NCI-H128 (cell line): Measurements from ENCODE around the gene ARHGEF33.

ENCODE experiments used
- DNase-seq: peaks from one replicate; lab custom pipeline; 2025; ENCODE audit not compliant: unreplicated experiment; lab: John Stamatoyannopoulos, UW

The ARHGEF33 gene

DNA sequence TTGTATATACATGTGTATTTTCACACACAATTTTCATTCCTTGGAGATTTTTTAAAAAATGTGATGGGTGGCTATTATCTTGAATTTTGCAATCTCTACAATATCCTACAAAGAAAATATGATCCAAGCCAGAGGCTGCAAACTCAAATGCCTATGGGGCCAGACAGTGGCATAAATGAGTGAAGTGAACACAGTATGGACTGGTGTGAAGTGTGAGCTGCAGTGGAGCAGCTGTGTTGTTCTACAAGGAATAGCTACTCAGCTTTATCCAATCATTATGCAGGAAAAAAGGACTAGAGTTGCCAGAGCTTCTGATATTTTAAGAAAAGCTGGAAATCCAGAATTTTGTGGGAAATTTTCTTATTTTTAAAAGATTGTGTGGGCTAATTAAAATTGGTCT lies 62.1 kb downstream of the ARHGEF33 start:
- no peak for DNase-seq

DNA sequence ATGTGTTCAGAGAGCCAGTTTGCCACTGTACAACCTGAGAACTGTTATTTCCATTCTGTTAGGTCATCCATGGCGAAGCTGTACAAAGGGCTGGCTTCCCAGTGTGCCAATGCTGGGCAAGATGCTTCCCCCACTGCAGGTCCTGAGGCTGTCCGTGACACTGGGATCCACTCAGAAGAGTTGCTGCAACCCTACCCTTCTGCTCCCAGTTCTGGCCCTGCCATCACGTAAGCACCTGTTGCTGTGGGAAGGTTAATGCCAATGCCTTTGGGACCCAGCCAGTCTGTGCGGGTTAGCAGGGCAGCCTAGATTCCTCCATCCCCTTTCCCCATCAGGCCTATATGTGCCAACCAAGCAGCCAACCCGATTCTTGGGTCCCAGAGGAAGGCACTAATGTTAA lies 68.3 kb downstream of the ARHGEF33 start:
- no peak for DNase-seq

GRCh38 chr2:38959466-38959865 lies 69.8 kb downstream of the ARHGEF33 start:
- DNase-seq = no peak

DNA sequence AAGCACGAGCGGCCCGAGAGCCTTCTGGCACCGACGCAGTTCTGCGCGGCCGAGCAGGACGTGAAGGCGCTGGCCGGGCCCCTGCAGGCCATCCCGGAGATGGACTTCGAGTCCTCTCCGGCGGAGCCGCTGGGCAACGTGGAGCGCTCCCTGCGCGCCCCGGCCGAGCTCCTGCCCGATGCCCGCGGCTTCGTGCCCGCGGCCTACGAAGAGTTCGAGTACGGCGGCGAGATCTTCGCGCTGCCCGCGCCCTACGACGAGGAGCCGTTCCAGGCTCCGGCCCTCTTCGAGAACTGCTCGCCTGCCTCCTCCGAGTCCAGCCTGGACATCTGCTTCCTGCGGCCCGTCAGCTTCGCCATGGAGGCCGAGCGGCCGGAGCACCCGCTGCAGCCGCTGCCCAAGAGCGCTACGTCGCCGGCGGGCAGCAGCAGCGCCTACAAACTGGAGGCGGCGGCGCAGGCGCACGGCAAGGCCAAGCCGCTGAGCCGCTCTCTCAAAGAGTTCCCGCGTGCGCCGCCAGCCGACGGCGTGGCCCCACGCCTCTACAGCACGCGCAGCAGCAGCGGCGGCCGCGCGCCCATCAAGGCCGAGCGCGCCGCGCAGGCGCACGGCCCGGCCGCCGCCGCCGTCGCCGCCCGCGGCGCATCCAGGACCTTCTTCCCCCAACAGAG lies 70.4 kb downstream of the ARHGEF33 start:
- DNase-seq = no peak

DNA sequence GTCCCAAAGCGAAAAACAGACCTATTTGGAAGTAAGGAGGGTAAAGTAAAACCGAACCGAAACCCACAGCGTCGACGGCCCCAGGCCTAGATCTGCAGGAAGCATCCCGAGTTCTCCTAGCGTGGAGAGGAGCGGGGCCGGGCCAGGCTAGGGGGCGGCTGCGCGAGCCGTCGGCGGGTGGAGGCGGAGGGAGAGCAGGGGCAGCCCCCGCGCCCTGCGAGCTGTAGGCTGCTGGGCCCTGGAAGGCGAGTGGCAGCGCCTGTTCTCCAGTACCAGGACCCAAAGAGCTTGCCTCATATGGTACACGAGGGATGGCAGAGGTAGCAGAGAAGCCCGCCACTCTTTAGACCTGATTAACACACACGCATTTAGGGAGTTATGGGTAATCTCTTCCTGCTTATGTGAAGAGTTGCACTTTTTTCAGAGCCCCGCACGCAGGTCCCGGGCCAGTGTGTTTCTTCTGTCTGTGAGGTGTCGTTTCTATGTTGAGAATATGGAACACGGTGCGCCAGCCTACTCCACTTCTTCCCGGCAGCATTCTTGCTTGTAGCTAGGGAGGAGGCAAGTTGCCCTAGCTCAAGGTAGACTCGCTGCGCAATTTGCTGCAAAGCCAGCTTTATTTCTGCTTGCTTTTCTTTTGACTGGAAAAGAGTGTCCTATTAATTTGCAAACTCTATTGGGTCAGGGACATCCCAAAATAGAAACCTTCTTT lies 71.1 kb downstream of the ARHGEF33 start:
- DNase-seq = no peak

- DNase-seq = no peak
Observed at GRCh38 chr2:38966006-38966405, 76.3 kb downstream of the ARHGEF33 start.

- DNase-seq = no peak
Observed at GRCh38 chr2:38966678-38967077, 77.0 kb downstream of the ARHGEF33 start.

DNA sequence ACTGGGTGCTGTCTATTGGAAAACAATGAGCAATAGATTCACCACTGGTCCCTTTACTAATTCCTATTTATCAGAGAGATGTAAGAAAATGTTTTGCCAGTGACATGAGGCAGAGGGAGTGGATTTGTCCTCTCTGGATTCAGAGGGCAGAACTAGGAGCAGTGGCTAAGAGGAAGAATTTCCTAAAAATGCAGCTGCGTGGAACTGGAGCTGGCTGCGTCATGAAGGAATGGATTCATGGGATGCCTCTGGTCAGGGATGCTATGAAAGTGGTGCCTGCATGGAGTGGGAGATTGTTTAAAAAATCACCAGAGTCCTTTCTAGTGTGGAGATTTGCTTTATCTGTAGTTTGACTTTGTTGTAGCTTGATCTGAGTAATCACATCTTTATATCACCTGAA lies 78.3 kb downstream of the ARHGEF33 start:
- DNase-seq = no peak

DNA sequence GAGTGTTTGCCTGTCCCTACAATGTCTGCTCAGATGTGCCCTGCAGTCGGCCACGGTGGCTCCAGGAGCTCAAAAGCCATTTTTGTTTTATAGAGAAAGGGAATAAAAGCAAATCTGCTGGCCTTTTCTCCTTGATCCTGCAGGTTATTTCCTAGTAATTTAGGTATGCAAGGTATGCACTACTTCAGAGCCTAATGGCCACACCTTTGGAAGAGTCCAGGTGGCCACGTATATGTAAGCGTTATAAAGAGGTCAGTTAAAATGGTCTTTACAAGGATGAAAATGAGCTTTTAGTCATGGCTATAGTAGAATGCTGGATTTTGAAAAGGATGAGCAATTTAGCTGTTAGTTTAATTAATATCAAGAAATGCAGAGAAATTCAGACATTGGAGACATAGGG lies 81.7 kb downstream of the ARHGEF33 start:
- DNase-seq = no peak

DNA sequence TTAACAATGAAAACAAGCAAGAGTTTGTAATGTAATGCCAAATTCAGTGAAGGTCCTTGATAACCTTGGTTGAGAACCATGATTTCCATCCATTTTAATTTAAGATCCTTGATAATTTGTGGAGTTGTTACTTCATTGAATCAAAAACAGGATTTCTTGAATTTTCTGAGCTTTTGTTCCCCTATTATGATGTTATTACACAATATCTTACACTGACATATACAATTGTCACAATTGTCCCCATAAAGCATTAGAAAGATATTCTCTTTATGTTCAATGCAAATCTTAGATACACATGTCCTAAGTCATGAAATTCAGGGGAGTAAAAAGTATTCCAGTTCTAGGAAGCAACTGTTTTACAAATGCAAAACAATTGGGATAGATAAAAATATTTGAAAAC lies 83.6 kb downstream of the ARHGEF33 start:
- DNase-seq = no peak

DNA sequence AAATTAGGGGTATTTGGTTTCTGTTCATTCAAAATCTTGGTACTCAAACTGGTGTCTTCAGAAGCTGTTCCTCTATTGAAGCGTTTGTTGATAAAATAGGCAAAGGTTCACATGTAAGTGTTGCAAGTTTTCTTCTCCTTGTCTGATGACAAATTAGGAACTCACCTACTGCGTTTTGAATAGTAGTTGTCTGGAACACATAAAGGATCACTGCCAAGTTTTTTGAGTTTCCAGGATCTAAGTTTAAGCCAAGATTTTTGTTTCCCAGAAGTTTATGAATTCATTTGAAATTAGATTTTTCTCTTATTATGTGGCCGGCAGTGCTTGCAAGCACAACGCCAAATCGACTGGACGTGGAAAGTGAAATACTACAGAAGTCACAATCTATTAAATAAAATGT lies 85.4 kb downstream of the ARHGEF33 start:
- DNase-seq = no peak

DNA sequence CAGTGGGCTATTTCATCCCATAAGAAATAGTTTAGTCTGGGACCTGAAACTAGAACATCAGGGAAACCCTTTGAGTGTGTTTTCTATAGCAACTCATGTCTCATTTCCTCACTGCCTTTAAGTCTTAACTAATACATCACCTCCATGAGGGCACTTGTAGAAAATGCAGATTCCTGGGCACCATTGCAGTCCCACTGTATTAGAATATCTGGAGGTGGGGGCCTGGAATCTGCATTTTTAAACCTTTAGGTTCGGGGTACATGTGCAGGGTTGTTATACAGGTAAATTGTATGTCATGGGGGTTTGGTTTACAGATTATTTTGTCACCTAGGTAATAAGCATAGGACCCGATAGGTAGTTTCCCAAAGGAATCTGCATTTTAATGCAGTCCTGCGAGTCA lies 87.4 kb downstream of the ARHGEF33 start:
- DNase-seq = no peak

- DNase-seq = no peak
Observed at GRCh38 chr2:38978296-38978903, 88.7 kb downstream of the ARHGEF33 start.

- DNase-seq = no peak
Observed at GRCh38 chr2:38978908-38979307, 89.2 kb downstream of the ARHGEF33 start.

DNA sequence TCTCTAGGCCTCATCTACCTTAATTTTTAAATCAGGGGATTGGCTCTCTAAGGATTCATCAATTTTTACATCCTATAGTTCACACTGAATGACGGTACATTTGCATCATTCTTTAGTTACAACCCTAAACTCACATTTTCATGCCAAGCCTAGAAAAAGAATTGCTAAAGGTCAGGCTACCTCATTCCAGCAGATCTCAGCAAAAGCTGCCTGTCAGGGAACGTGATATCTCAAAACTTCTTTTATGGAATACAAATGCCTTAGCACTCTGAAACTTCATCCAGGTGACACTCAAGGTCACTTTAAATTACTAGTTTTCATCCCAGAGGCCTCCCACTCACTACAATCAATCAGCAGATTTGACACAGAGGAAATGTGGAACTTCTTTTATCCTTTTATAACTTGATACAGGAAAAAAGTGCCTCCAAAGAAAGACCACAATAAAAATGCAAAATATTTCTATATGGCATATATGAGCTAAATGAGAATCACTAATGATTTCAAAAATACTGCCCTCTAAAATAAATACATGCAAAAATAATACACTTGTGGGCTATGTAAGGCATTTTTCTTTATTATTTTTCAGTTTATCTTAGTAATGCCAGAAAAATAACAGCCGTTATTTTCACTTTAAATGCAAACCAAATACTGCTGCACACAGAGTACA lies 91.5 kb downstream of the ARHGEF33 start:
- no peak for DNase-seq

DNA sequence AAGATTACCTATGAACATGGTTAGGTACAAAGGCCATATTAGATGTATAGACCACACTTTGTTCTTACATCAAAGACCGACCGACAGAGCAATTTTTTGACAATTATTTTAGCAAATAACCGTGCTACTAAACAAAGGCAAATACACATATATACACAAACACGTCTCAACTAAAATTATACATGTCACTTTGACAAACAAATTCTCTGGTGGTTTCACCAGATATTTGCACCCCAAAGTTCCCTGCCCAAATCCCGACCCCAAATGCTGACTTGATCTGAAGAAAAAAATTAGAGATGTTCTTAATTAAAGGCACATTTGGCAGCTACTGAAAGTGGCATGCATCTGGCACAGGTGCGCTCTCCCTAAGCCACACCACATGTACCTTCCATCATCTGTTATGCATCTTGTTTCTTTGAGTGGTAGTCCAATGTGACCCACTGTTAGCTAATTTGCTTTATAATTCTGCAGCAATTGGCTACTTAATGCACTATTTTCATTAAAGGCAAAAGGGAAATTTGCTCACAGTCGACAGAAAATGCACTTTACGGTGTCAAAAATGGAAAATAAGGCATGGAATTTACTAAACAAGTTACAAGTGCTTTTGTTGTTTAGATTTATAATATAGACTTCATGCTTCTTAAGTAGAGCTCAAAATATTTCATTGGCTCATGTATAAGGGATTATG lies 92.1 kb downstream of the ARHGEF33 start:
- no peak for DNase-seq

DNA sequence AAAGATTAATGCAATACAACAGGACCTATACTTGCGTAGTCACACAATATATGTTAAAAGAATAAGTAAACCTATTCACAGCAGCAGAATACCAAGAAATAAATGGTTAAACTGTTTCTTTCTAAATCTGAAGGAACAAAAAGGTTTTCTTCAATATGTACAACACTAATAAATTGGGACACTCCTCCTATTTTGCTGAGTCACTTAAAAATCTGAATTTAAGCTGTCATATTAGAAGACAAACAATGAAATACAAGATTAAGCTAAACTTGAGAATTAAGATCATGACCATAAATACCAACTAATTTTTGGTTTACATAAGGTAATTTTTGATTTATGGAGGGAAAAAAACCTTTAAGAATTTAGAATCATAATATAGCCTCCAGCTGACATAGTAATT lies 92.8 kb downstream of the ARHGEF33 start:
- no peak for DNase-seq

DNA sequence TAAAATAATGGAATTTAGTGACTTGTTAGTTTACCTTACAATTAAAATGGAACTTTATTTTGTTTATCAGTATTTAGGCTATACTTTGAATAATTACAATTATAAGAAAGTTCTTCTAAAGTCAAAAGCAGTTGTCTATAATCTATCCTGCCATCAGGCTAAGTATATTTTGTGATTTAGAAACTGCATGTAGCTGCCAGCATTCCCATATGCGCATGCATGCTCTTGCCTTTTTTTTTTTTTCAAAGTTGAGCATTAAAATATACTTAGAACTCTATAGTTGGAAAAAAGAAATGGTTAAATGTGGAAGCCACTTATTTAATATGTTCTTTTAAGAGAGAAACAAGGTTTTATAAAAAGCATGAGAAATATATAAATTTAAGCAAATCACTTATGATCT lies 99.0 kb downstream of the ARHGEF33 start:
- DNase-seq = no peak

GRCh38 chr2:38991899-38992298 lies 102.2 kb downstream of the ARHGEF33 start:
- no peak for DNase-seq

DNA sequence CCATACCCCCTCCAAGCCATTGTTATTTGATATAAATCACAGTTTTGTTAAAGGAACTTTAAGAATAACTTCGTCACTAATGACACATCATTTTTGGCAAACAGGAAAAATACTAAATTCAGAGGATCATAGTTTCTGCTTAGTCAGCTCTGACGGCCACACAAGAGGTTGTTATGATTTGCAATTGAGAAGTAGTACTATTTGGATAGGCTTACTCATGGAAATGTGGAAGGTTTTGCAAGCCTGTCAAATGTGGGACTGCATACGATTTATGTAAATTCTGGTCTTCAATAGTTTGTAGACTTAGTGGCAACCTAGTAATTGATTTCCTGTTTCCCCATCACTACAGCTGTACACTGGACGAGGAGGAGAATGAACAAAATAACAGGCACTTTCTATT lies 108.1 kb downstream of the ARHGEF33 start:
- DNase-seq = no peak

DNA sequence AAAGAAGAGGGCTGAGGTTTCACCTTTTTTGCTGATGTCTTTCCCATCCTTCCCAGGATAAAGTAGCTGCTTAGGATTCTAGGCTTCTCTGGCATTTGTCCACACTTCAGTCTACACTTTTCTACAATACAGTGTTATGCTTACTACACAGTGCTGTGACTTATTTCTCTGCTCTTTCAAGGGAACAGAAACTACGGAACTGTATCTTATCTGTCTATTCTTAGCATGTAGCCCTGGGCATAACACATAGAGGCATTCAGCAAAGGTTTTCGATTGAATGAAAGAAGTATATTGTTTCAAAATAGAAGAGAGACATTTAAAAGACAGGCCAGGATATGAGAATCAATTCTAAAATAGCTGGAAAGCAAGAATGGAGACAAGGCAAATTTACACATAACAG lies 110.9 kb downstream of the ARHGEF33 start:
- no peak for DNase-seq
